Ectodermal cell (in vitro differentiated cells): ENCODE measurements around the gene GALNT10.

Source experiments
- H3K27ac ChIP-seq: 2 replicates; pipeline ENCODE4 v1.7.0; 2013; ENCODE audit warnings: mild to moderate bottlenecking, low read depth, low read length; ENCODE audit not compliant: insufficient read depth, poor library complexity, severe bottlenecking
- H3K27me3 ChIP-seq: 2 replicates; pipeline ENCODE4 v1.7.0; 2013; ENCODE audit warnings: mild to moderate bottlenecking, low read length; ENCODE audit not compliant: insufficient read depth, control insufficient read depth, poor library complexity, severe bottlenecking
- H3K36me3 ChIP-seq: one replicate; pipeline ENCODE4 v1.7.0; 2013; ENCODE audit warnings: low read length; ENCODE audit not compliant: control insufficient read depth, insufficient read depth
- H3K4me1 ChIP-seq: one replicate; pipeline ENCODE4 v1.7.0; 2013; ENCODE audit warnings: low read length; ENCODE audit not compliant: control insufficient read depth, insufficient read depth
- H3K4me3 ChIP-seq: 2 replicates; pipeline ENCODE4 v1.7.0; 2013; ENCODE audit warnings: low read depth, low read length, control low read depth; ENCODE audit not compliant: insufficient read depth
- H3K9me3 ChIP-seq: 2 replicates; pipeline ENCODE4 v1.7.0; 2013; ENCODE audit warnings: mild to moderate bottlenecking, low read length, moderate library complexity; ENCODE audit not compliant: control insufficient read depth
- WGBS, 2 experiments: methylation state at CpG; one replicate each; pipeline ENCODE4 v1.1.7; 2013; ENCODE audit warnings: missing lambda C conversion rate in 2 of 2; 5-methylcytosine and 5-hydroxymethylcytosine counted together

The GALNT10 gene

DNA sequence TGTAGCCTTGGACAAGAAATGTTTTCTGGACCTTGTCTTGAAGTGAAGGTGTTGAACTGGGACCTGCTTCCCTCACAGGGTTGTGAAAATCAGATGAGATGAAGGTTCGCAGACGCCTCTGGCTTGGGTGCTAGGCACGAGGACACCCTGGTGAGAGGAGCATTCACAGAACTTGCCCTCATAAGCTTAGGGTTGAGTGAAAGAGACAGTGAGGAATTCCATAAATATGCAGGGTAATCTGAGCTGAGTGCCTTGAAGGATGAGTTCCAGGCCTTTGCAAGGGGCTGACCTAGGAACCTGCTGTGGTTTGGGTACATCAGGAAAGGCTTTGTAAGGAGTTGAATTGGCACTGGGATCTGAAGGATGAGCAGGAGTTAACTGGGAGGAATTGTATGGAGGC lies 179.6 kb downstream of the GALNT10 start:
- WGBS, 2 experiments = 83 to 84% methylated on average over 3 of the region's 3 CpGs
- Histone ChIP-seq H3K4me1 (peaks cover 21% of the 10 kb centered on the region), H3K9me3 (no peaks in the 10 kb centered on the region), H3K4me3 (no peak overlapping the region), H3K27ac (no peak overlapping the region), H3K36me3 (no peaks in the 10 kb centered on the region), H3K27me3 (no peaks in the 10 kb centered on the region)

DNA sequence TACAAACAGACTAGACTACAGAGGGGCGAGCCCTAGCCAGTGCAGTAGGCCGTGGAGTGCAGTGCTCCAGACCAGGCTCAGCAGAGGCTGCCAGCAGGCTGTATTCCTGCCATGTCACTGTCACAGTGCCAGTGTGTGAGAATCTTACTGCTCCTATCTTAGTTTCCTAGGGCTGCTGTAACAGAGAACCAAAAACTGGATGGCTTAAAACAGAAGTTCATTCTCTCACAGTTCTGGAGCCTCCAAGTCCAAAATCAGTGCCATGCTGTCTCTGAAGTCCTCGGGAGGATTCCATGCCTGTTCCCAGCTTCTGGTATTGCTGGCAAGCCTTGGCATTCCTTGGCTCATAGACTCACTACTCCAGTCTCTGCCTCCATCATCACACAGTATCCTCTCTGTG lies 180.3 kb downstream of the GALNT10 start:
- Histone ChIP-seq H3K36me3 (no peaks in the 10 kb centered on the region), H3K27me3 (no peaks in the 10 kb centered on the region), H3K4me1 (peaks cover 21% of the 10 kb centered on the region), H3K4me3 (no peak overlapping the region), H3K27ac (no peak overlapping the region), H3K9me3 (no peaks in the 10 kb centered on the region)
- WGBS, 2 experiments = 92 to 94% methylated on average over 3 of the region's 3 CpGs

DNA sequence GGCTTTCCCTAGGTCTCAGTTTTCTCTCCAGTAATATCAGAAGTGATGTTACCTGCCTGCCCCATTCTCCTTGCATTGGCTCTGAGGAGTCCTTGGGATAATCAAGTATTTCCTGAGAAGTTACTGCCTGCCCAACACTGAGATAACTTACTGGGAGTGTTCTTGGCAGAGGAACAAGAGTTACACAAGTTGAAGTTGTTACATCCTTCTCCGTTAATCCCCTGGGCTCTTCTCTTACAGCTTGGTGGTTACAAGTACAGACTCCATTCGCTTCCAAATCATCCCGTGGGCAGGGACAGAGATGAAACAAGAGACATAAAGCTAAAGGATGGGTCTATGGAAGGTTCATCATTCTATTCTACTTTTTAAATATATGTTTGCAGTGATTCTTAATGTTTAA lies 181.2 kb downstream of the GALNT10 start:
- Histone ChIP-seq H3K4me1 (peaks cover 21% of the 10 kb centered on the region), H3K27ac (no peak overlapping the region), H3K27me3 (no peaks in the 10 kb centered on the region), H3K9me3 (no peaks in the 10 kb centered on the region), H3K4me3 (no peak overlapping the region), H3K36me3 (no peaks in the 10 kb centered on the region)
- WGBS, 2 experiments = 91 to 96% methylated on average over 3 of the region's 3 CpGs

DNA sequence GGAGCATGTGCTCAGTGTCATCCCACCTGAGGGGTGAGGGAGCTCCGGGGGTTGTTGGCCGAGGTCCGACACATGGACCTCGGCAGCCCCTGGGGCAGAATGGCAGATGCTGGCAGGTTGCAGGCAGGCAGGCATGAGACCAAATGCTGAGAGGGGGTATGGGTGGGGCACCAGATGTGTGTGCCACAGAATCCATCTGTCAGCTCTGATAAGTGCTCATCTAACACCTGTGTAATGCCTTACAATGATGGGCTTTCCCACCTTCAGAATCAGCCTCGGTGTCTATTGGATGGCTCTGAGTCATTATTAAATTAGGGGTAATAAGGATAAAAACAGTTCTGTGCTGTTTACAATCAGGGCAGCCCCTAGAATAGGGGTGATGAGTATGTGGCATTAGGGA lies 182.1 kb downstream of the GALNT10 start:
- H3K27ac ChIP-seq = no peak overlapping the region
- H3K4me3 ChIP-seq = no peak overlapping the region
- peaks cover 21% of the 10 kb centered on the region for H3K4me1 ChIP-seq
- H3K36me3 ChIP-seq = no peaks in the 10 kb centered on the region
- H3K27me3 ChIP-seq = no peaks in the 10 kb centered on the region
- H3K9me3 ChIP-seq = no peaks in the 10 kb centered on the region
- whole genome bisulfite sequencing, 2 experiments = 94 to 98% methylated on average over 5 of the region's 5 CpGs

DNA sequence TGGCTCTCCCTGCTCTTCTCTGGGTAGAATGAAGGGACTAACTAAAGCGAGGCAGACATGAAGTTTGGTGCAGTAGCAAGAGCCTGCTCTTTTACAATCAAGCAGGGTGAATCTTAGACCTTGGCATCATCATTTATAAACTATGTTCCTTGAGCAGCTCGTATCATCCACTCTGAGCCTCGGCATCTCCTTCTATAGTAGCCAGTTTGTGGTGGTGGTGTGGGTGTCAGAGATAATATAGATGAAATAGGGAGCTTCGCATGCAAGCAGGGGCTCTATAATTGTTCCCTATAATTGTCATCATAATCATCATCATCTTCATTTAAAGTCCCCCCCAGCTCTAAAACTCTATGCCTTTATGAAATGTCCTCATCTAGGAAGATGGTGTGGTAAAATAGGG lies 182.8 kb downstream of the GALNT10 start:
- peaks cover 17% of the 10 kb centered on the region for H3K4me1 ChIP-seq
- 94% methylated on average over 3 to 4 of the region's 4 CpGs for WGBS, 2 experiments
- H3K9me3 ChIP-seq = no peaks in the 10 kb centered on the region
- H3K36me3 ChIP-seq = no peaks in the 10 kb centered on the region
- H3K27me3 ChIP-seq = no peaks in the 10 kb centered on the region
- no peak overlapping the region for H3K4me3 ChIP-seq
- H3K27ac ChIP-seq = no peak overlapping the region

DNA sequence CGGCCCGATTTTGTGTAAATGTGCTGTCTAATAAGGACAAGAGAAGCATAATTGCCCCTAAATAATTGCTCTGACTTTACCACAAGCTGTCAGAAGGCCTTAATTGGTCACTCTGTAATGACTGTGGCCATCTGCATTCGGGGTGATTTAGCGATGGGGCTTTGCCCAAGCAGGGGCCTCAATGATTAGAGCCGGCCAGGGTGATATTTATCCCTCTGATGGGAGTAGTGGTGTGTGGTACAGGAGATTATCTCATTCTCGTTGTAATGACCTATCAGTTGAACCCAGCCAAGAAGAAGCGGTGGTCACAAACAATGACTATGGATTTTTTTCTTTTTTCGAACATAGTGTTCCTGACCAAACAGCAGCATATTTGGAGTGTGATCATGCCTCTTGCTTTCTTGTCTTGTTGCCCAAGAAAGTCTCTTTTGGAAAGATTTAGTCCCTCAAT lies 183.2 kb downstream of the GALNT10 start:
- Histone ChIP-seq H3K4me1 (peaks cover 13% of the 10 kb centered on the region), H3K9me3 (no peaks in the 10 kb centered on the region), H3K27me3 (no peaks in the 10 kb centered on the region), H3K36me3 (no peaks in the 10 kb centered on the region), H3K27ac (no peak overlapping the region), H3K4me3 (no peak overlapping the region)
- WGBS, 2 experiments = 87 to 90% methylated on average over 8 of the region's 8 CpGs

DNA sequence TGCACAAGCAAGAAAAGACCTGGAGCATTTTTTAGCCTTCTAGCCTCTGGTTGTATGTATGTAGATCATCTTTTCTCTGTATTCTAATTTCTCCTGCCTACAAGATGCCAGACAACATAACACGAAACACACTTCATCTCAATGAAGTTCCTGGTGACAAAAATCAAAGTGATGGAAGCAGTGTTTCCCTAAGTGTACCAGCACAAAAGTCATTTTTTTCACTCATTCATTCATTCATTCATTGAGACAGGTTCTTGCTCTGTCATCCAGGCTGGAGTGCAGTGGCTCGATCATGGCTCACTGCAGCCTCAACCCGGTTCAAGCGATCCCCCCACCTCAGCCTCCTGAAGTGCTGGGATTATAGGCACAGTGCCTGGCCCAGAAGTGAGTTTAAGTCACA lies 183.7 kb downstream of the GALNT10 start:
- Histone ChIP-seq H3K9me3 (no peaks in the 10 kb centered on the region), H3K27ac (no peak overlapping the region), H3K4me1 (peaks cover 11% of the 10 kb centered on the region), H3K36me3 (no peaks in the 10 kb centered on the region), H3K4me3 (no peak overlapping the region), H3K27me3 (no peaks in the 10 kb centered on the region)
- WGBS, 2 experiments = 94 to 95% methylated on average over 4 of the region's 4 CpGs

DNA sequence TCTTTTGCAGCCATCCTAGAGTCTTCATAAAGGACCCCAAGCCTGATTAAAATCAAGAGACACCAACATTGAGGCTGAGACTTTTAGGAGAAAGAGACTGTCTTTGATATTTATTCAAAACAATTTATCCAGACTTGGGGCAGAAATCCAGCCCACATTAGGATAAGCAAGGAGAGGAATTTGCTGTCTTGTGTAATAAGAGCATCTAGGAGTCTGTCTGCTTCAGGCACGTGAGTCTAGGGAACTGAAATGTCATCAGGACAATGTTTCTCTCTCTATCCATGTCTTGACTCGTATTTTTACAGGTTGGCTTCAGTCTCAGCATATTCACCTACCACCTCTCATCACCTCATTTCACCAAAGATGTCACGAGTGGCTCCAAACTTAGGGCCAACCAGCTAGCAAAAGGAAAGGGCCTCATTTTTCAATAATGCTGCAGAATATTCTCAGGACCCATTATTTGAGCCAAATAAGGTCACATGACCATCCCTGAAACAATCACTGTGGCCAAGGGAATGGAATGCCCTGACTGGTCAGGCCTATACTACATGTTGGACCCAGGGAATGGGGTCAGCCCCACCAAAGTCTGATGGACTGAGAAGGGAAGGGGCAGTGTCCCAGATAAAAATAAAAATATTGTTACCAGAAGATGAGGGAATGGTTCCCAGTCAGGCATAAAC lies 184.9 kb downstream of the GALNT10 start:
- no peaks in the 10 kb centered on the region for H3K27me3 ChIP-seq
- H3K27ac ChIP-seq = no peak overlapping the region
- H3K9me3 ChIP-seq = no peaks in the 10 kb centered on the region
- H3K4me3 ChIP-seq = no peak overlapping the region
- no peaks in the 10 kb centered on the region for H3K36me3 ChIP-seq
- WGBS, 2 experiments = 87 to 95% methylated on average over 3 of the region's 3 CpGs
- H3K4me1 ChIP-seq = peaks cover 5% of the 10 kb centered on the region

DNA sequence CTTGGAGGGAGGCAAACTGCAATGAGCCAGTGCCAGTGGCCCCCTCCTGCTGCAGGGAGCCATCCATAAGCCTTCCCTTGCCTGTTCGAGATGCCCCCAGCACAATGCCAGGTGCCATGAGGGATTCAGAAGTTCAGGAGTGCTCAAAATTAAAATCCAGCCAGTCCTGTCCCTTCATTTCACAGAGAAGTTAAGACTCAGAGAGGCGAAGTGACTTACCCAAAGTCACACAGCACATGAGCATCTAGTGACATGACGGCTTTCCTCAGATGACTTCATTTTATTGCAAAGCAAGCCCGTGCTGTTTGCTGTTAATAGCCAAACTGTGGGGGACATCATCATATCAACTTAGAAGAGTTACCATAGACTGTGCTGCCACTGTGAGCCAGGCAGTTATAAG lies 185.9 kb downstream of the GALNT10 start:
- H3K4me3 ChIP-seq = no peak overlapping the region
- H3K27ac ChIP-seq = no peak overlapping the region
- 81 to 82% methylated on average over 4 of the region's 4 CpGs for WGBS, 2 experiments
- H3K36me3 ChIP-seq = peaks cover 1% of the 10 kb centered on the region
- H3K4me1 ChIP-seq = no peaks in the 10 kb centered on the region
- H3K27me3 ChIP-seq = no peaks in the 10 kb centered on the region
- H3K9me3 ChIP-seq = no peaks in the 10 kb centered on the region

DNA sequence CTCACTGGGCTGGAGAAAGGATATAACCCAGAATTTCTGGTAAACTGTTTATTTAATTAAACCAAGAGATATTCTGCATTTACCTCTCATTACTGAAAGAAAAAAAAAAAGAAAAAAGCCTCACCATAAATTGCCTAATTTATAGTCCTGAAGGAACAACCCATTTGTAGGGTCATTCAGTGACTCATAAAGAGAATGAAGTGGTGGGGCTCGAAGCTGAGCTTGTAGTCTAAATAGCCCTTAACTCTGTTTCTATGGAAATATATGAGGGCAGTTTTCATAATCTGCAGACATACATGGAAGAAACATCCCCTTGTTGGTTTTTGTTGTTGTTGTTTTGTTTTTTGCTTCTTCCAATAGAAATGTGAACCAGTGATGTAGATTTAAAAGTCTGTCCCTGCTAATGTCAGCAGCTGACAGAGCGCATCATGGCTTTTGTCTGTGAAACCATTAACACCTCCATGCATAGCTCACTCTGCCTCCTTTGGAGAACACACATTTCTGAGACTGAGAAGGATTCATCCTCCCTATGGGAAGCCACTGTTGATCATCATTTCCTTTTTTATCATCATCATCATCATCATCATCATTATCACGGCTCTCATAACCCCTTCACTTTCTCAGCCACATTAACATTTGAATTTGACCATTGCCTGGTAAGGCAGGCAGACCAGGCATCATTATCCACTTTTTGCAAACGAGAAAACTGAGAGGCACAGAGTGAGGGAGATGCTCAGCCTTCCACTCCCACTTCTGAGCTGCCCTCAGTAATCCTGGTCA lies 187.4 kb downstream of the GALNT10 start:
- WGBS, 2 experiments = 88% methylated on average over 4 of the region's 4 CpGs
- H3K9me3 ChIP-seq = no peaks in the 10 kb centered on the region
- no peak overlapping the region for H3K4me3 ChIP-seq
- H3K36me3 ChIP-seq = peaks cover 6% of the 10 kb centered on the region
- no peaks in the 10 kb centered on the region for H3K4me1 ChIP-seq
- H3K27ac ChIP-seq = no peak overlapping the region
- no peaks in the 10 kb centered on the region for H3K27me3 ChIP-seq
